ENCODE measurements around the gene LILRA6.
"Not testable (repeated sequence)": the region's sequence is repeated elsewhere in the genome, so short reads cannot be mapped to it uniquely, and the experiment has no call there.

LILRA6 gene

DNA sequence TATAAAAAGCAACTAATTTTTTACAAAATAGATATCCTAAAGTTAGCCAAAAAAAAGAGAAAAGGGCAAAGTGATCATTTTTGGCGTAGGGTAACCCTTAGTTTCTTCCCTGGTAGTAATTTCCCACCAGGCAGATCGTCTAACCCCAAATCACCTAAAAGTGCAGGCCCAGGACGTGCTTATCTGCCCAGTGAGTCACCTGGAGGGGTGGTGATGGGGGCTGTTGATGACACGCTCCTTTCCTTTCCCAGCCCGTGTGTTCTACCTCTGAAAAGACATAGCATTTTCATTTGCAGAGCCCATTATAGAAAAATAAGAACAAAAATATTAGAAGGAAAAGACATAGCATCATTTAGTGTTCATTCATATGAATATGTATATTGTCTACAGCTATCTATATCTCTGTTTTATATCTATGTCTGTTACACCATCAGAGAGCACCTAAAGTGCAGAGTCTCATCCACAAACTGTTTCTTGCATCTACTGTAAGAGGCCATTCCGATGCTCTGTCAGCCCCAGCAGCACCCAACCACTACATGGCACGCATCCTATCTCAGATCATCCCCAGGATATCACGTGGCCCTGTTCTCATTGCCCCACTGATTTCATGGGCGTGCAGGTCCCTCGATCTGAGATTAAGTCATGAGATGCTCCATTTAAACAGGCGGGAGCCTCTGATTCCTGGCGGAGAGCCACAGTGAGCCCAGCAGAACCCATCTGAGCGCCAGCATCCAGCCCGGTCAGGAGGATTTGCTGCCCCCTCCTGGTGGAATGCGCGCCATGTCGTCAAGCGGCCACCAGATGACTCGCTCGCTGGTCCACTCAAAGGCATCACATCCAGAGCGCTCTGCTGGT lies 11.3 kb downstream of the LILRA6 start:
- H3K4me3 ChIP-seq (ENCODE audit: low read depth, low read length), result no peak overlapping the region
- TF ChIP-seq, protein P1, sequence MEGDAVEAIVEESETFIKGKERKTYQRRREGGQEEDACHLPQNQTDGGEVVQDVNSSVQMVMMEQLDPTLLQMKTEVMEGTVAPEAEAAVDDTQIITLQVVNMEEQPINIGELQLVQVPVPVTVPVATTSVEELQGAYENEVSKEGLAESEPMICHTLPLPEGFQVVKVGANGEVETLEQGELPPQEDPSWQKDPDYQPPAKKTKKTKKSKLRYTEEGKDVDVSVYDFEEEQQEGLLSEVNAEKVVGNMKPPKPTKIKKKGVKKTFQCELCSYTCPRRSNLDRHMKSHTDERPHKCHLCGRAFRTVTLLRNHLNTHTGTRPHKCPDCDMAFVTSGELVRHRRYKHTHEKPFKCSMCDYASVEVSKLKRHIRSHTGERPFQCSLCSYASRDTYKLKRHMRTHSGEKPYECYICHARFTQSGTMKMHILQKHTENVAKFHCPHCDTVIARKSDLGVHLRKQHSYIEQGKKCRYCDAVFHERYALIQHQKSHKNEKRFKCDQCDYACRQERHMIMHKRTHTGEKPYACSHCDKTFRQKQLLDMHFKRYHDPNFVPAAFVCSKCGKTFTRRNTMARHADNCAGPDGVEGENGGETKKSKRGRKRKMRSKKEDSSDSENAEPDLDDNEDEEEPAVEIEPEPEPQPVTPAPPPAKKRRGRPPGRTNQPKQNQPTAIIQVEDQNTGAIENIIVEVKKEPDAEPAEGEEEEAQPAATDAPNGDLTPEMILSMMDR (IDR thresholded peaks at IDR 0.05; ENCODE audit: low read depth, low read length), result peak; percentile 95
- in situ Hi-C loops (cut with HindIII; ENCODE audit: low sequenced_read_pairs), result no loop called here
- peak; percentile 69 for DNase-seq (ENCODE audit: low read depth, low spot score)

DNA sequence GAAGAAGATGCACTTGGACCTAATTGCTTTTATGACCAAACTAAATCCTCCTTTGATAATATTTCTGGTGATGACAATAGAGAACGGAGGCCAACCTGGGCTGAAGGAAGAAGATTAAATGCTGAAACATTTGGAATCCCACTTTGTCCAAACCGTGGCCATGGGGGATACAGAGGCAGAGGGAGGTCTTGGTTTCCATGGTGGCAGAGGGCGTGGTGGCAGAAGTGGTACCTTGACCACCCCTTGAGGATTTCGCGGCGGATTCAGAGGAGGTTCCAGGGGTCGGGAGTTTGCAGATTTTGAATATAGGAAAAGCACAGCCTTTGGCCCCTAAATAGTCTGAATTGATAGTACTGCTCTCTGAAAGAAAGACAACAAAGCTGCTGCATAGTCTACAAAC lies 12.6 kb downstream of the LILRA6 start:
- TF ChIP-seq, protein P1 (IDR thresholded peaks at IDR 0.05; ENCODE audit: low read depth, low read length), result no peak
- no peak for DNase-seq (ENCODE audit: low read depth, low spot score)
- H3K4me3 ChIP-seq (ENCODE audit: low read depth, low read length), result no peak overlapping the region
- in situ Hi-C loops (cut with HindIII; ENCODE audit: low sequenced_read_pairs), result no loop called here

DNA sequence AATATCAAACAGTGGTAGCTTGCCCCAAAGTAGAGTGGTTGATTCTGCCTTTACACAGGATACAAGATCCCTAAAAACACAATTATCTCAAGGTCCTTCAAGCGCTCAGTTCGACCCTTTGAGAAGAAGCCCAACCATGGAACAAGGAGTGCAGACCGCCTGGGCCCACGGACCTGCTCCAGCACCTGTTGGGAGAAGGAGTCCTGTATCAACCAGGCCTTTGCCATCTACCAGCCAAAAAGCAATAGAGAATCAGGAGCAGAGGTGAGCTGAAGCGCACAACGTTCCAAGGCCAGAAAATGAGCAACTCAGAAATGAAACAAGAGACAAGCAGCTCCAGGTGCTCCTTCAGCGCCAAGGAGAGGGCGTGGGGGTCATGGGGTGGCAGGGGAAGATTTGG lies 13.4 kb downstream of the LILRA6 start:
- in situ Hi-C loops (cut with HindIII; ENCODE audit: low sequenced_read_pairs), result no loop called here

DNA sequence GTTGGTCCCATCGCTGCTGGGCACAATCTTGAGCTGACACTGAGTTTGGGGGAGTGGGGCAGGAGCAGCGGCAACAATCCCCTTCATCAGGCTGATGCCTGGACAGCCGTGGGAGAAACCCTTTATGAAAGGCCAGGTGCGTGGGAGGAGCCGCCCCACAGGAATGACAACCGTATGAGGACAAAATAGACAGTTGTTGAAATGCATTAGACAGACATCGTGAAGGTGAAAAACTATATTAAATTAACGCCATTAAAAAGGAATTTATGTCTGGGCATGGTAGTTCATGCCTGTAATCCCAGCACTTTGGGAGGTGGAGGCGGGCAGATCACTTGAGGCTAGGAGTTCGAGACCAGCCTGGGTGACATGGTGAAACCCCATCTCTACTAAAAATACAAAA lies 18.0 kb downstream of the LILRA6 start:
- in situ Hi-C loops (cut with HindIII; ENCODE audit: low sequenced_read_pairs); DNase-seq (ENCODE audit: low read depth, low spot score); H3K4me3 ChIP-seq (ENCODE audit: low read depth, low read length): not testable (repeated sequence)

More for the DNA sequence above, 13.4 kb downstream of the LILRA6 start:
- DNase-seq (ENCODE audit: low read depth, low spot score), result no peak
- no peak overlapping the region for H3K4me3 ChIP-seq (ENCODE audit: low read depth, low read length)
- TF ChIP-seq, protein P1 (IDR thresholded peaks at IDR 0.05; ENCODE audit: low read depth, low read length), result no peak

DNA sequence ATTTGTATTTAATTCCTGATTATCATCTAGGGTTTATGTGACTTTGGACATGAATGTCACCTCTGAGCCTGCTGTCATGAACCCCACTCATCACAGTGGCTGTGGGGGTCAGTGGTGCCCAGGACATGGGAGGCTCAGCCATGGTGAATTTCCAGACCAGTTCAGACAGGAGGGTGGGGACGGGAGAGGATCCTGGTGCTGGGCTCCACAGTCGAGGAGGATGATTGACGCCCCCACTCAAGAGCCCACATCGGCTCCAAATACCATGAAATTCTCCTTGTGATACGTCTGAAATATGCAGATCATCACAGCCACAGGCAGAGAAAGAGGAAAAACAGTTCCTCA lies 18.7 kb downstream of the LILRA6 start:
- H3K4me3 ChIP-seq (ENCODE audit: low read depth, low read length); in situ Hi-C loops (cut with HindIII; ENCODE audit: low sequenced_read_pairs); DNase-seq (ENCODE audit: low read depth, low spot score): not testable (repeated sequence)

DNA sequence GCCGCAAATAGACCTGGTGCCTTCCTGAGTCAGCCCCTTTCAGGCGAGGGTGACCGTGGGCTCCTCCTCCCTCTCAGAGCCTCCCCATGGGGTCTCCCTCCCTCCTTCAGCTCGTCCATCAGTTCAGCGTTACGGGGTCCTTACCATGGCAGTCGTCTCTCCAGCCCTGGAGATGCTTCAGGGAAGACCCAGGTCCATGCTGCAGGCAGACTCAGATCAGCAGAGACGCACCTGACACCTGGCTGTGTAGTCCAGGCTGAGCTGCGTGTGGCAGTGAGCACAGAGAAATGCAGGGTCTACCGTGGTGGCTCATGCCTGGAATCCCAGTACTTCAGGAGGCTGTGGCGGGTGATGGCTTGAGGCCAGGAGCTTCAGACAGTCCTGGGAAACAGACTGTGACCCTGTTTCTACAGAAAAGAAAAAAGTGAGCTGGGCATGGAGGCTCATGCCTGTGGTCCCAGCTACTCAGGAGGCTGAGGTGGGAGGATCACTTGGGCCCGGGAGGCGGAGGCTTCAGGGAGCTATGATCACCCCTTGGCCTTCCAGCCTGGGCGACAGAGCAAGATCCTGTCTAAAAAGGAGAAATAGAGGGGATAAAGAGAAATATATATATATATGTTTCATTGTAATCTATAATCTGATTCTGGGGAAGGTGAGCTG lies 19.2 kb downstream of the LILRA6 start:
- DNase-seq (ENCODE audit: low read depth, low spot score); in situ Hi-C loops (cut with HindIII; ENCODE audit: low sequenced_read_pairs): not testable (repeated sequence)

DNA sequence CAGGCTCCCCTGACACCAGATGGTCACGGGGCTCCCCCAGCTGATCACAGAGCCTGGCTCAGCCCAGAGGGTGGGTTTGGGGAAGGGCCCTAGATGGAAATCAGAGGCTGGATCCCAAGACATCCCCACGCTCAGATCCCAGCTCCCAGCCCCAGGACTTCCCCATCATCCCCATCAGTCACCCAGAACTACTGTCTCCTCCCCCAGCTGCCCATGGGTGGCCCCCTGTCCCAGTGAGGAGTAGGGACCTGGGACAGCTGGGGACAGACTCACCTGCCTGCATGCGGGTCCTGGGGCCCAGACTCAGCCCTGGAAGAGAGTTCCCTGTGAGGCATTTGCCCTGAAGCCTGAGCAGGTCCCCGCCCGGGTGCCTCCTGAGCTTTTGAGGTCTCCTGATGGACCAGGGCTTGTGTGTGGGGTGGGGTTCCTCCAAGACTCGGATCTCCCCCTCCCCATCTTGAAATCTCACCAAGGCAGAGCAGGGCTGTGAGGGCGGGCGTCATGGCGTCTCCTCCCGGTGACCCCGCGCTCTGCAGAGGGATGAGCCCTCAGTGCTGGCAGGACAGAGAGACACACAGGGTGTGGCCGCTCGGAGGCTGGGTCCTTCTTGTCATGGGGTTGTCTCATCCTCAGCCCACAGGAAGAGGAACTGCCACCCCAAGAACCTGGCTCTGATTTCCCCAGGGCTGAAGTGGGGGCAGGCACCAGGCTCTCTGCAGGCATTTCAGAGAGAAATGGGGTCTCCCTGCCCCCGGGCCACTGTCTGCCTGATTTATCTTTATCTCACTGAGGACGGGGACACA lies 19.9 kb downstream of the LILRA6 start, which contains the start of gene LILRB3:
TSS of gene LILRB3 (minus strand) at position 534 of the 803 bp plus-strand sequence. CDS start at position 503, 31 bp downstream.
- in situ Hi-C loops (cut with HindIII; ENCODE audit: low sequenced_read_pairs); DNase-seq (ENCODE audit: low read depth, low spot score); H3K4me3 ChIP-seq (ENCODE audit: low read depth, low read length): not testable (repeated sequence)

More for the DNA sequence above, 19.2 kb downstream of the LILRA6 start:
- not testable (repeated sequence) for H3K4me3 ChIP-seq (ENCODE audit: low read depth, low read length)

DNA sequence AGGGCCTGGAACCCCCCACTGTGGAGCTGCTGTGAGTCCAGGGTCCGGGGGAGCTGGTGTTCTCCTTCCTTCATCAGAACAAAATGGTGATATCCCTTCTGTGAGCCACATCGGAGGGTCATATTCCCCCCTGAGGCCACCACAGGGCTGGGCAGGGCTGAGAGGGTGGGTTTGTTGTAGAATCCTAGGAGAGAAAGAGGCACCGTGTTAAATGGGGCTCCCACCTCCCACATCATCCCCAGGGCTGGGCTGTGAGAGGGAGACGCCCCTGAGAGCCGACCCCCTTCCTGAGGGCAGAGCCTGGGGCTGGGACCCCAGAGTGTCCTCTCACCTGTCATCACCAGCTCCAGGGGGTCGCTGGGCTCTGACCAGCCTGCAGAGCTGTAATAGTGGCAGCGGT lies 20.6 kb downstream of the LILRA6 start:
- in situ Hi-C loops (cut with HindIII; ENCODE audit: low sequenced_read_pairs); H3K4me3 ChIP-seq (ENCODE audit: low read depth, low read length): not testable (repeated sequence)

DNA sequence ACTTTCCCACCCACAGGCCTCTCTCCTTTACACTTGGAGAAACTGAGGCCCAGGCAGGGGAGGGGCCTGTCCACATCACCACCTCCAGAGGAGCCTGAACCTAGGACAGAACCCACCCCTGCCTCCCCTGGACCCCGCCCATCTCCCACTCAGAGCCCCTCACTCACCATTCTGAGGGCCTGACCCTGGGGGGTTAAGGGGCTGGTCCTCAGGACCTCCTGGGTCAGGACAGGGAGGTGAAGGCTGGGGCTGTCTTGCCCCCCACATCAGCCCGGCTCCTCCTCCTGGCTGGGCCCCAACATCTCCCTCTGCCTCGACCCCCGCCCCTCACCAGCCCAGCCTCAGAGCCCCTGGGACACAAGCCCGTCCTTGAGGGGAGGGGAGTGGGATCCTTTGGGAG lies 22.9 kb downstream of the LILRA6 start:
- in situ Hi-C loops (cut with HindIII; ENCODE audit: low sequenced_read_pairs); DNase-seq (ENCODE audit: low read depth, low spot score): not testable (repeated sequence)

More for the DNA sequence above, 20.6 kb downstream of the LILRA6 start:
- DNase-seq (ENCODE audit: low read depth, low spot score), result not testable (repeated sequence)

More for the DNA sequence above, 22.9 kb downstream of the LILRA6 start:
- not testable (repeated sequence) for H3K4me3 ChIP-seq (ENCODE audit: low read depth, low read length)
